IMR-90 (cell line): ENCODE measurements around the gene ROR2. TPM values are rescaled to one million over a fixed set of nuclear protein-coding genes. Genes with fewer than 3 reads are reported as not detected.
A peak's percentile ranks its signal among the peaks of the same experiment; 100 is the strongest.

Experiments used
- ATAC-seq: fragments of 200-7000 bp; cut with Tn5 transposase; 2 replicates; pipeline ENCODE4 v1.9.1; 2020; ENCODE audit warnings: low read depth, mild to moderate bottlenecking, moderate library complexity
- BruUV-seq: library from RNA; stranded (reverse); fragments of 400-500 nt; replicated peaks from 2 replicates; lab custom pipeline; 2021; lab: Mats Ljungman, UMichigan
- CTCF ChIA-PET: fragments of 300-600 bp; formaldehyde crosslinking; extraction: SDS; loops from one replicate; lab custom pipeline; 2021; ENCODE audit warnings: antibody characterized with exemption; lab: Yijun Ruan, JAX
- POLR2A ChIA-PET: fragments of 300-600 bp; sonication (Branson Sonifier 250); formaldehyde crosslinking; loops from one replicate; lab custom pipeline; 2022; ENCODE audit warnings: antibody characterized with exemption; ENCODE audit not compliant: unreplicated experiment; lab: Charles Lee
- DNase-seq: peaks from one replicate; pipeline ENCODE4 v3.0.0; 2013
- H2AFZ ChIP-seq: replicated peaks from 2 replicates; pipeline ENCODE3; 2013; ENCODE audit warnings: low read length, mild to moderate bottlenecking; ENCODE audit not compliant: poor library complexity
- H2AK5ac ChIP-seq: 2 replicates; pipeline ENCODE4 v1.6.1; 2013; ENCODE audit warnings: low read depth, low read length, inconsistent platforms
- H2AK9ac ChIP-seq: replicated peaks from 2 replicates; pipeline ENCODE3; 2013; ENCODE audit warnings: mild to moderate bottlenecking, low read depth, low read length, moderate library complexity; ENCODE audit not compliant: poor library complexity
- H2BK120ac ChIP-seq: 2 replicates; pipeline ENCODE4 v1.6.1; 2013; ENCODE audit warnings: low read depth, low read length, inconsistent platforms
- H2BK15ac ChIP-seq: 3 replicates; pipeline ENCODE4 v1.6.1; 2013; ENCODE audit warnings: low read depth, low read length, inconsistent platforms
- H2BK20ac ChIP-seq: 2 replicates; pipeline ENCODE4 v1.6.1; 2013; ENCODE audit warnings: low read depth, mild to moderate bottlenecking, inconsistent platforms, low read length, moderate library complexity
- H2BK5ac ChIP-seq: 2 replicates; pipeline ENCODE4 v1.6.1; 2013; ENCODE audit warnings: mild to moderate bottlenecking, low read depth, low read length, inconsistent platforms; ENCODE audit not compliant: poor library complexity, severe bottlenecking
- H3K14ac ChIP-seq: replicated peaks from 2 replicates; pipeline ENCODE4 v1.6.1; 2013; ENCODE audit warnings: low read depth, low read length, inconsistent platforms
- H3K18ac ChIP-seq: 2 replicates; pipeline ENCODE4 v1.6.1; 2013; ENCODE audit warnings: low read depth, low read length, control low read depth
- H3K23ac ChIP-seq: 2 replicates; pipeline ENCODE4 v1.6.1; 2013; ENCODE audit warnings: low read depth, low read length, inconsistent platforms
- H3K27ac ChIP-seq: 2 replicates; pipeline ENCODE4 v1.5.1; 2013; ENCODE audit warnings: mild to moderate bottlenecking, control low read depth, low read length; ENCODE audit not compliant: insufficient read depth
- H3K27me3 ChIP-seq: 2 replicates; pipeline ENCODE4 v1.6.1; 2013; ENCODE audit warnings: low read length; ENCODE audit not compliant: control insufficient read depth, insufficient read depth
- H3K36me3 ChIP-seq: 2 replicates; pipeline ENCODE4 v1.6.1; 2013; ENCODE audit warnings: low read length, mixed read lengths; ENCODE audit not compliant: control insufficient read depth, insufficient read depth
- H3K4ac ChIP-seq: 2 replicates; pipeline ENCODE4 v1.6.1; 2013; ENCODE audit warnings: low read depth, low read length, inconsistent platforms
- H3K4me1 ChIP-seq: 2 replicates; pipeline ENCODE4 v1.6.1; 2013; ENCODE audit warnings: low read length, mixed read lengths; ENCODE audit not compliant: control insufficient read depth, insufficient read depth
- H3K4me2 ChIP-seq: 2 replicates; pipeline ENCODE4 v1.6.1; 2013; ENCODE audit warnings: low read depth, mild to moderate bottlenecking, control low read depth, low read length, moderate library complexity
- H3K4me3 ChIP-seq: 2 replicates; pipeline ENCODE4 v1.5.1; 2013; ENCODE audit warnings: low read depth, mild to moderate bottlenecking, control low read depth, low read length, moderate library complexity; ENCODE audit not compliant: insufficient read depth
- H3K56ac ChIP-seq: 2 replicates; pipeline ENCODE4 v1.6.1; 2013; ENCODE audit warnings: low read length, inconsistent platforms; ENCODE audit not compliant: insufficient read depth; ENCODE audit errors: extremely low read depth
- H3K79me1 ChIP-seq, 2 experiments: 2 replicates each; pipeline ENCODE4 v1.6.1; 2013; ENCODE audit warnings: low read length in 2 of 2, inconsistent platforms in 1 of 2, low read depth in 1 of 2
- H3K9ac ChIP-seq: 2 replicates; pipeline ENCODE4 v1.6.1; 2013; ENCODE audit warnings: low read depth, low read length, control low read depth
- H3K9me1 ChIP-seq: 2 replicates; pipeline ENCODE4 v1.6.1; 2013; ENCODE audit warnings: low read length, inconsistent platforms; ENCODE audit not compliant: insufficient read depth
- H3K9me3 ChIP-seq: 2 replicates; pipeline ENCODE4 v1.6.1; 2013; ENCODE audit warnings: low read length; ENCODE audit not compliant: control insufficient read depth, insufficient read depth
- H4K20me1 ChIP-seq: 2 replicates; pipeline ENCODE4 v1.6.1; 2013; ENCODE audit warnings: low read length, inconsistent platforms; ENCODE audit not compliant: insufficient read depth
- H4K5ac ChIP-seq: 2 replicates; pipeline ENCODE4 v1.6.1; 2013; ENCODE audit warnings: mild to moderate bottlenecking, low read depth, low read length, control low read depth
- H4K8ac ChIP-seq, 2 experiments: 2 replicates each; pipeline ENCODE4 v1.6.1; 2013; ENCODE audit warnings: low read depth in 2 of 2, low read length in 2 of 2, control low read depth in 1 of 2, inconsistent platforms in 1 of 2
- H4K91ac ChIP-seq: 2 replicates; pipeline ENCODE4 v1.6.1; 2013; ENCODE audit warnings: low read depth, low read length, inconsistent platforms; ENCODE audit not compliant: insufficient read depth
- BHLHE40 ChIP-seq: fragments of 150-350 bp; IDR thresholded peaks from 2 replicates; pipeline ENCODE4 v1.6.1; 2016; ENCODE audit warnings: mild to moderate bottlenecking, low read depth, low read length
- CEBPB ChIP-seq: IDR thresholded peaks from 2 replicates; pipeline ENCODE4 v1.6.1; 2012; ENCODE audit warnings: low read depth, low read length, improper control_type of control experiment
- CHD1 ChIP-seq: IDR thresholded peaks from 2 replicates; pipeline ENCODE4 v1.6.1; 2012; ENCODE audit warnings: low read depth, low read length, improper control_type of control experiment
- CTCF ChIP-seq: conservative IDR thresholded peaks from 2 replicates; pipeline ENCODE4 v1.5.1; 2012; ENCODE audit warnings: mild to moderate bottlenecking, low read depth, low read length, improper control_type of control experiment
- ELK1 ChIP-seq: fragments of 150-350 bp; IDR thresholded peaks from 2 replicates; pipeline ENCODE4 v1.6.1; 2016; ENCODE audit warnings: low read depth, mild to moderate bottlenecking, low read length, moderate library complexity, borderline replicate concordance
- FOS ChIP-seq: fragments of 150-350 bp; IDR thresholded peaks from 2 replicates; pipeline ENCODE4 v1.6.1; 2016; ENCODE audit warnings: low read depth, low read length
- MAFK ChIP-seq: IDR thresholded peaks from 2 replicates; pipeline ENCODE4 v1.6.1; 2012; ENCODE audit warnings: low read depth, low read length, improper control_type of control experiment
- MAZ ChIP-seq: IDR thresholded peaks from 2 replicates; pipeline ENCODE4 v1.6.1; 2012; ENCODE audit warnings: low read depth, mild to moderate bottlenecking, low read length, improper control_type of control experiment, moderate library complexity, borderline replicate concordance
- MXI1 ChIP-seq: IDR thresholded peaks from 2 replicates; pipeline ENCODE4 v1.6.1; 2012; ENCODE audit warnings: low read depth, mild to moderate bottlenecking, low read length, moderate library complexity, borderline replicate concordance
- NFE2L2 ChIP-seq: fragments of 150-350 bp; IDR thresholded peaks from 2 replicates; pipeline ENCODE4 v1.6.1; 2016; ENCODE audit warnings: low read depth, mild to moderate bottlenecking, low read length
- POLR2A ChIP-seq: IDR thresholded peaks from 2 replicates; pipeline ENCODE4 v1.6.1; 2012; ENCODE audit warnings: mild to moderate bottlenecking, low read depth, low read length
- RAD21 ChIP-seq: IDR thresholded peaks from 2 replicates; pipeline ENCODE4 v1.6.1; 2012; ENCODE audit warnings: low read length, improper control_type of control experiment
- RCOR1 ChIP-seq: IDR thresholded peaks from 2 replicates; pipeline ENCODE4 v1.6.1; 2012; ENCODE audit warnings: mild to moderate bottlenecking, low read length, improper control_type of control experiment; ENCODE audit not compliant: insufficient replicate concordance
- RFX5 ChIP-seq: IDR thresholded peaks from 2 replicates; pipeline ENCODE4 v1.8.0; 2012; ENCODE audit warnings: low read depth, mild to moderate bottlenecking, low read length, moderate library complexity
- SMC3 ChIP-seq: fragments of 150-350 bp; IDR thresholded peaks from 2 replicates; pipeline ENCODE4 v1.6.1; 2016; ENCODE audit warnings: low read depth, mild to moderate bottlenecking, antibody characterized with exemption, low read length, moderate library complexity
- USF2 ChIP-seq: fragments of 150-350 bp; IDR thresholded peaks from 2 replicates; pipeline ENCODE4 v1.6.1; 2017; ENCODE audit warnings: mild to moderate bottlenecking, antibody characterized with exemption, low read length, low read depth
- WGBS, 2 experiments: methylation state at CpG; one replicate each; pipeline versions ENCODE4 v1.1.5 to v1.1.7; 2013; ENCODE audit warnings: missing lambda C conversion rate in 2 of 2; ENCODE audit not compliant: insufficient read length in 1 of 2; ENCODE audit errors: extremely low coverage in 2 of 2; 5-methylcytosine and 5-hydroxymethylcytosine counted together
- dilution Hi-C: fragments of 300-500 bp; cut with HindIII; formaldehyde crosslinking; loops from one replicate; pipeline ENCODE4 v1.14.3; 2018; ENCODE audit warnings: low sequenced_read_pairs; ENCODE audit not compliant: unreplicated experiment
- in situ Hi-C: fragments of 300-500 bp; cut with MboI; formaldehyde crosslinking; loops from 3 replicates; pipeline ENCODE4 v1.14.3; 2019; ENCODE audit warnings: low sequenced_read_pairs, inconsistent platforms, mixed read lengths
- intact Hi-C: fragments of 100-400 bp; cut with micrococcal nuclease; formaldehyde crosslinking; loops from 2 replicates; pipeline ENCODE4 v1.10.0; 2022
- polyA plus RNA-seq, 3 experiments: library from polyadenylated mRNA; depleted of rRNA; stranded (reverse); fragments of >200 nt; gene quantifications; 2 replicates each; pipeline ENCODE4 v1.2.3, GENCODE V29; 2012; ENCODE audit warnings: low replicate concordance in 1 of 3
- total RNA-seq: library from RNA; depleted of rRNA; stranded (reverse); fragments of >200 nt; gene quantifications from 2 replicates; pipeline ENCODE4 v1.2.3, GENCODE V29; 2012

ROR2 gene
- total and polyA plus RNA-seq, 2 of the 4 experiments (the other 2 are of a cell fraction) = 2.3 to 4.8 TPM

GRCh38 chr9:91937056-91937455 is 13.0 kb downstream of the ROR2 start:
- Histone ChIP-seq H3K9ac (0 out of 2 replicates have a peak overlapping the region, but pooled peaks have one; percentile 10), H3K18ac (no peak overlapping the region), H3K4me3 (no peak overlapping the region), H3K36me3 (no peaks in the 10 kb centered on the region), H3K4me1 (peaks cover 9% of the 10 kb centered on the region; the same call in 1 of the 2 replicates), H3K14ac (no peak overlapping the region), H2BK15ac (no peak overlapping the region), H2AFZ (no peak overlapping the region), H3K23ac (no peak overlapping the region), H3K4ac (no peak overlapping the region), H3K9me3 (no peaks in the 10 kb centered on the region), H3K56ac (no peak overlapping the region), H2BK20ac (no peak overlapping the region), H4K5ac (no peak overlapping the region; the same call in 1 of the 2 replicates), H2AK9ac (no peak overlapping the region), H3K79me1 (no peaks in the 10 kb centered on the region; a peak in 1 of 4 replicates), H4K20me1 (no peaks in the 10 kb centered on the region), H4K91ac (no peak overlapping the region), H3K27me3 (no peaks in the 10 kb centered on the region), H2BK5ac (no peak overlapping the region), H3K27ac (no peak overlapping the region), H2AK5ac (no peak overlapping the region), H4K8ac (no peak overlapping the region), H3K4me2 (no peak overlapping the region; the same call in 1 of the 2 replicates), H2BK120ac (no peak overlapping the region; the same call in 1 of the 2 replicates), H3K9me1 (no peaks in the 10 kb centered on the region)
- TF ChIP-seq RAD21 = no peak
- no peak for TF ChIP-seq CTCF
- no peak for TF ChIP-seq MAZ
- no peak for TF ChIP-seq CHD1
- no peak for TF ChIP-seq USF2
- TF ChIP-seq MAFK = no peak
- no peak for TF ChIP-seq RCOR1
- TF ChIP-seq RFX5 = no peak
- no peak for TF ChIP-seq ELK1
- no peak for TF ChIP-seq CEBPB
- no peak for TF ChIP-seq FOS
- TF ChIP-seq POLR2A = no peak
- TF ChIP-seq SMC3 = no peak
- no peak for TF ChIP-seq BHLHE40
- no peak for TF ChIP-seq MXI1
- TF ChIP-seq NFE2L2 = no peak
- POLR2A ChIA-PET = no interaction called here
- ATAC-seq = peak; percentile 60
- no CpG with 5 or more reads among the region's 9 CpGs for WGBS, 2 experiments
- dilution Hi-C loops = no loop called here
- no peak for DNase-seq
- BruUV-seq = no TSS peak
- in situ Hi-C loops = no loop called here
- intact Hi-C loops = no loop called here
- CTCF ChIA-PET = no interaction called here
